HCT116 (cell line): ENCODE results near the gene CDH23.

Source experiments
- CTCF ChIP-seq, 3 experiments: fragments of 200-600 bp in 1 of 3; sonication (generic) in 1 of 3; IDR thresholded peaks in 2 of 3; conservative IDR thresholded peaks in 1 of 3; 2 replicates each; pipeline ENCODE4 v1.5.1; 2012 to 2017; ENCODE audit warnings: low read depth in 2 of 3, low read length in 2 of 3, antibody characterized with exemption in 1 of 3, borderline replicate concordance in 1 of 3, control low read depth in 1 of 3, mild to moderate bottlenecking in 1 of 3, mixed read lengths in 1 of 3, mixed run types in 1 of 3, moderate library complexity in 1 of 3; ENCODE audit not compliant: insufficient read depth in 1 of 3
- EZH2 ChIP-seq: fragments of 200-600 bp; sonication (generic); IDR thresholded peaks from 2 replicates; pipeline ENCODE4 v1.6.1; 2017; ENCODE audit warnings: antibody characterized with exemption, mixed run types
- EZH2phosphoT487 ChIP-seq: fragments of 200-600 bp; IDR thresholded peaks from 2 replicates; pipeline ENCODE4 v1.6.1; 2018; ENCODE audit warnings: antibody characterized with exemption, borderline replicate concordance
- MAX ChIP-seq: IDR thresholded peaks from 2 replicates; pipeline ENCODE4 v1.6.1; 2012
- POLR2A ChIP-seq: IDR thresholded peaks from 2 replicates; pipeline ENCODE4 v1.7.0; 2011; ENCODE audit warnings: borderline replicate concordance; ENCODE audit not compliant: insufficient read depth, insufficient read length; ENCODE audit errors: extremely low read depth
- RAD21 ChIP-seq: IDR thresholded peaks from 2 replicates; pipeline ENCODE4 v1.6.1; 2012; ENCODE audit warnings: low read depth, mild to moderate bottlenecking

- no peak for TF ChIP-seq RAD21
- TF ChIP-seq EZH2: no peak
- TF ChIP-seq POLR2A: no peak
- no peak for TF ChIP-seq MAX
- TF ChIP-seq EZH2phosphoT487: no peak
- no peak for TF ChIP-seq CTCF (IDR thresholded peaks at IDR 0.05 in 2 of 3, conservative IDR thresholded peaks at IDR 0.05 in 1 of 3; ENCODE audit: borderline replicate concordance in 1 of 3, insufficient read depth in 1 of 3, low read depth in 2 of 3, low read length in 2 of 3)
Measured at GRCh38 chr10:71585564-71586290, 189.0 kb downstream of the CDH23 start.
